HEK293 (cell line): ENCODE measurements around the gene KLRC3.
"Not testable (repeated sequence)": the region's sequence is repeated elsewhere in the genome, so short reads cannot be mapped to it uniquely, and the experiment has no call there.

Experiments
- CTCF ChIA-PET: fragments of 350-600 bp; formaldehyde crosslinking; extraction: SDS; loops from one replicate; lab custom pipeline; 2021; ENCODE audit warnings: antibody characterized with exemption; lab: Yijun Ruan, JAX
- POLR2A ChIA-PET: fragments of 300-600 bp; formaldehyde crosslinking; extraction: SDS; loops from one replicate; lab custom pipeline; 2020; ENCODE audit warnings: antibody characterized with exemption, inconsistent platforms; lab: Yijun Ruan, JAX
- H3K27ac ChIP-seq: fragments of 200-500 bp; sonication (Bioruptor generic); 2 replicates; pipeline ENCODE4 v1.5.1; 2014; ENCODE audit warnings: low read depth, low read length, control low read depth, inconsistent platforms; ENCODE audit errors: extremely low read depth
- H3K36me3 ChIP-seq, 2 experiments: fragments of 200-500 bp in 1 of 2; sonication (Bioruptor generic) in 1 of 2; 1 replicate in 1 of 2; 2 replicates in 1 of 2; pipeline ENCODE4 v1.5.1; 2014 to 2017; ENCODE audit warnings: inconsistent platforms in 2 of 2, low read length in 2 of 2; ENCODE audit not compliant: control insufficient read depth in 2 of 2, insufficient read depth in 1 of 2
- H3K4me1 ChIP-seq: fragments of 200-500 bp; sonication (Bioruptor generic); 2 replicates; pipeline ENCODE4 v1.5.1; 2014; ENCODE audit warnings: mild to moderate bottlenecking, low read length, inconsistent platforms; ENCODE audit not compliant: control insufficient read depth, insufficient read depth
- H3K4me3 ChIP-seq: 2 replicates; pipeline ENCODE4 v1.5.1; 2011; ENCODE audit warnings: low read depth, mild to moderate bottlenecking, control low read depth, low read length, moderate library complexity
- H3K9me3 ChIP-seq: fragments of 200-500 bp; sonication (Bioruptor generic); 2 replicates; pipeline ENCODE4 v1.5.1; 2014; ENCODE audit warnings: low read depth, low read length, inconsistent platforms; ENCODE audit not compliant: control insufficient read depth, insufficient read depth
- BCL11B ChIP-seq: fragments of 450-650 bp; formaldehyde crosslinking; IDR thresholded peaks from 2 replicates; pipeline ENCODE4 v1.5.1; 2016; ENCODE audit warnings: low read depth, missing biosample characterization, missing genetic modification characterization
- MYNN ChIP-seq: fragments of 450-650 bp; formaldehyde crosslinking; IDR thresholded peaks from 2 replicates; pipeline ENCODE4 v1.5.1; 2016; ENCODE audit warnings: missing biosample characterization, missing genetic modification characterization, borderline replicate concordance
- PRDM1 ChIP-seq: fragments of 450-650 bp; formaldehyde crosslinking; IDR thresholded peaks from 2 replicates; pipeline ENCODE4; 2016; ENCODE audit warnings: missing biosample characterization, missing genetic modification characterization
- SP2 ChIP-seq: fragments of 450-650 bp; formaldehyde crosslinking; IDR thresholded peaks from 2 replicates; pipeline ENCODE4 v1.5.1; 2016; ENCODE audit warnings: missing biosample characterization, missing genetic modification characterization
- TRIM28 ChIP-seq: IDR thresholded peaks from 2 replicates; pipeline ENCODE4 v1.6.1; 2011; ENCODE audit warnings: low read length, control low read depth, borderline replicate concordance
- WT1 ChIP-seq: fragments of 450-650 bp; formaldehyde crosslinking; IDR thresholded peaks from 2 replicates; pipeline ENCODE4 v1.5.1; 2016; ENCODE audit warnings: missing biosample characterization, missing genetic modification characterization
- ZNF112 ChIP-seq: fragments of 450-650 bp; formaldehyde crosslinking; IDR thresholded peaks from 2 replicates; pipeline ENCODE4 v1.5.0; 2017; ENCODE audit warnings: missing biosample characterization, missing genetic modification characterization
- ZNF274 ChIP-seq, 2 experiments: fragments of 200-500 bp in 1 of 2; fragments of 450-650 bp in 1 of 2; sonication (Bioruptor generic) in 1 of 2; formaldehyde crosslinking in 1 of 2; IDR thresholded peaks; 2 replicates each; pipeline versions ENCODE4 v1.5.1 to v1.6.1; 2014 to 2016; ENCODE audit warnings: borderline replicate concordance in 1 of 2, inconsistent platforms in 1 of 2, low read length in 1 of 2, missing biosample characterization in 1 of 2, missing genetic modification characterization in 1 of 2
- ZNF350 ChIP-seq: fragments of 450-650 bp; formaldehyde crosslinking; IDR thresholded peaks from 2 replicates; pipeline ENCODE4 v1.5.0; 2017; ENCODE audit warnings: missing biosample characterization, mild to moderate bottlenecking, missing genetic modification characterization
- ZNF514 ChIP-seq: fragments of 450-650 bp; formaldehyde crosslinking; IDR thresholded peaks from 2 replicates; pipeline ENCODE4 v1.5.1; 2016; ENCODE audit warnings: missing biosample characterization, missing genetic modification characterization
- ZNF555 ChIP-seq: fragments of 450-650 bp; formaldehyde crosslinking; conservative IDR thresholded peaks from 2 replicates; pipeline ENCODE4 v1.5.1; 2017; ENCODE audit warnings: missing biosample characterization, mild to moderate bottlenecking, missing genetic modification characterization, inconsistent platforms
- ZNF561 ChIP-seq: fragments of 450-650 bp; IDR thresholded peaks from 2 replicates; pipeline ENCODE4 v1.5.1; 2018; ENCODE audit warnings: missing biosample characterization, missing genetic modification characterization, borderline replicate concordance
- ZNF658 ChIP-seq: fragments of 450-650 bp; formaldehyde crosslinking; IDR thresholded peaks from 2 replicates; pipeline ENCODE4; 2016; ENCODE audit warnings: missing biosample characterization, missing genetic modification characterization
- ZNF664 ChIP-seq: fragments of 450-650 bp; formaldehyde crosslinking; IDR thresholded peaks from 2 replicates; pipeline ENCODE4 v1.5.1; 2016; ENCODE audit warnings: missing biosample characterization, missing genetic modification characterization
- ZNF747 ChIP-seq: fragments of 450-650 bp; formaldehyde crosslinking; IDR thresholded peaks from 2 replicates; pipeline ENCODE4 v1.5.1; 2016; ENCODE audit warnings: missing biosample characterization, missing genetic modification characterization
- ZSCAN30 ChIP-seq: fragments of 450-650 bp; IDR thresholded peaks from 2 replicates; pipeline ENCODE4 v1.5.1; 2018; ENCODE audit warnings: missing biosample characterization, mild to moderate bottlenecking, missing genetic modification characterization, moderate library complexity
- TF ChIP-seq, protein P1 (sequence below): fragments of 450-650 bp; formaldehyde crosslinking; conservative IDR thresholded peaks from 2 replicates; pipeline ENCODE4 v1.5.1; 2016; ENCODE audit warnings: low read depth, missing biosample characterization, missing genetic modification characterization
- TF ChIP-seq, protein P2 (sequence below): fragments of 450-650 bp; formaldehyde crosslinking; IDR thresholded peaks from 2 replicates; pipeline ENCODE4 v1.5.1; 2016; ENCODE audit warnings: missing biosample characterization, missing genetic modification characterization
- TF ChIP-seq, protein P3 (sequence below): fragments of 450-650 bp; formaldehyde crosslinking; IDR thresholded peaks from 2 replicates; pipeline ENCODE4 v1.5.1; 2016; ENCODE audit warnings: missing biosample characterization, missing genetic modification characterization
- TF ChIP-seq, protein P4 (sequence below): fragments of 450-650 bp; formaldehyde crosslinking; IDR thresholded peaks from 2 replicates; pipeline ENCODE4 v1.5.1; 2016; ENCODE audit warnings: missing biosample characterization, missing genetic modification characterization

The KLRC3 gene

DNA sequence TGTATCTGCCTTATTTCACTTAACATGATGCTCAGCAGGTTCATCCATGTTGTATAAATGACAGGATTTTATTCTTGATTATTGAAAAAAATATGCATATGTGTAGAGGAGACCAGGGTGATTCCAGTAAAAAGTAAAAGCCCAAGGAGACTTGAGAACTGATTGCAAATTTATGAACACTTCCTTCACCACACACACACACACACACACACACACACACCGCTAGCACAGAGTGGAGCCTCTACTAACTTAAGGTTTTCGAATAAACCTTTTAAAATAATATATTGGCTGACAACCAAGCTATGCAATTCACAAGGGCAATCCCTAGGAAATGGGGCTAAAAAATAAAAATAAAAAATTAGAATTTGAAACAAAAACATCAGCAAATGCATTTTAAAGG, 22.2 kb downstream of the KLRC3 start:
- ChIA-PET CTCF (interaction anchor here (0.7 kb wide), 1 partner anchor 134 kb away, joined by 3 read pairs; no protein-coding TSS in a partner anchor), POLR2A (no interaction called here)
- no peak overlapping the region for H3K4me3 ChIP-seq

DNA sequence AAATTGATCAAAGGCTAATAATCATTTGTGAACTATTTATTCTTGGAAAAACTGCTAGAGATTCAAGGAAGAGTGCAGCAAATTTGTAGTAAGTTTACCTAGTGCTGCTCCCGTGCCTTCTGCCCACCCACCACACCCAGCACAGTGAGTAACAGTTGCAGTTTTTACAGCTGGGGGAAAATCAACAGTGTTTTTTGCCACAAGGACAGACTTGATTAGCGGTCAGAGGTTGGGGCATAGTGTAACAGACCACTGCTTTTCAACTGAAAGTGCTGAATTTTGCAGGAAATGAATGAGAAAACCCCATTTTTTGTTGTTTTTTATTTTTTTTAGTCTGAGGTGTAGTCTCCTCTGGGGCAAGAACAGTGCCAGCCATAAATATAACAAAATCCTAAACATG, 23.1 kb downstream of the KLRC3 start:
- ChIA-PET POLR2A (no interaction called here), CTCF (interaction anchor here (0.7 kb wide), 1 partner anchor 133 kb away, joined by 3 read pairs; no protein-coding TSS in a partner anchor)
- Histone ChIP-seq H3K36me3 (no peaks in the 10 kb centered on the region), H3K27ac (no peak overlapping the region)
- TF ChIP-seq MYNN (tag by site-specific recombination) = no peak
- TF ChIP-seq, protein P1, sequence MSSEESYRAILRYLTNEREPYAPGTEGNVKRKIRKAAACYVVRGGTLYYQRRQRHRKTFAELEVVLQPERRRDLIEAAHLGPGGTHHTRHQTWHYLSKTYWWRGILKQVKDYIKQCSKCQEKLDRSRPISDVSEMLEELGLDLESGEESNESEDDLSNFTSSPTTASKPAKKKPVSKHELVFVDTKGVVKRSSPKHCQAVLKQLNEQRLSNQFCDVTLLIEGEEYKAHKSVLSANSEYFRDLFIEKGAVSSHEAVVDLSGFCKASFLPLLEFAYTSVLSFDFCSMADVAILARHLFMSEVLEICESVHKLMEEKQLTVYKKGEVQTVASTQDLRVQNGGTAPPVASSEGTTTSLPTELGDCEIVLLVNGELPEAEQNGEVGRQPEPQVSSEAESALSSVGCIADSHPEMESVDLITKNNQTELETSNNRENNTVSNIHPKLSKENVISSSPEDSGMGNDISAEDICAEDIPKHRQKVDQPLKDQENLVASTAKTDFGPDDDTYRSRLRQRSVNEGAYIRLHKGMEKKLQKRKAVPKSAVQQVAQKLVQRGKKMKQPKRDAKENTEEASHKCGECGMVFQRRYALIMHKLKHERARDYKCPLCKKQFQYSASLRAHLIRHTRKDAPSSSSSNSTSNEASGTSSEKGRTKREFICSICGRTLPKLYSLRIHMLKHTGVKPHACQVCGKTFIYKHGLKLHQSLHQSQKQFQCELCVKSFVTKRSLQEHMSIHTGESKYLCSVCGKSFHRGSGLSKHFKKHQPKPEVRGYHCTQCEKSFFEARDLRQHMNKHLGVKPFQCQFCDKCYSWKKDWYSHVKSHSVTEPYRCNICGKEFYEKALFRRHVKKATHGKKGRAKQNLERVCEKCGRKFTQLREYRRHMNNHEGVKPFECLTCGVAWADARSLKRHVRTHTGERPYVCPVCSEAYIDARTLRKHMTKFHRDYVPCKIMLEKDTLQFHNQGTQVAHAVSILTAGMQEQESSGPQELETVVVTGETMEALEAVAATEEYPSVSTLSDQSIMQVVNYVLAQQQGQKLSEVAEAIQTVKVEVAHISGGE = no peak
- no peak for TF ChIP-seq TRIM28
- TF ChIP-seq ZNF561 (tag by site-specific recombination) = no peak
- TF ChIP-seq, protein P2, sequence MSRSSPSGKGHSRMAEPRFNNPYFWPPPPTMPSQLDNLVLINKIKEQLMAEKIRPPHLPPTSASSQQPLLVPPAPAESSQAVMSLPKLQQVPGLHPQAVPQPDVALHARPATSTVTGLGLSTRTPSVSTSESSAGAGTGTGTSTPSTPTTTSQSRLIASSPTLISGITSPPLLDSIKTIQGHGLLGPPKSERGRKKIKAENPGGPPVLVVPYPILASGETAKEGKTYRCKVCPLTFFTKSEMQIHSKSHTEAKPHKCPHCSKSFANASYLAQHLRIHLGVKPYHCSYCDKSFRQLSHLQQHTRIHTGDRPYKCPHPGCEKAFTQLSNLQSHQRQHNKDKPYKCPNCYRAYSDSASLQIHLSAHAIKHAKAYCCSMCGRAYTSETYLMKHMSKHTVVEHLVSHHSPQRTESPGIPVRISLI (tag by site-specific recombination) = no peak
- TF ChIP-seq ZNF274 (IDR thresholded peaks at IDR 0.05; ENCODE audit: low read length) = no peak
- no peak for TF ChIP-seq ZNF274 (tag by site-specific recombination; IDR thresholded peaks at IDR 0.05; ENCODE audit: borderline replicate concordance)
- TF ChIP-seq SP2 (tag by site-specific recombination) = no peak
- TF ChIP-seq ZNF112 = no peak
- TF ChIP-seq, protein P3, sequence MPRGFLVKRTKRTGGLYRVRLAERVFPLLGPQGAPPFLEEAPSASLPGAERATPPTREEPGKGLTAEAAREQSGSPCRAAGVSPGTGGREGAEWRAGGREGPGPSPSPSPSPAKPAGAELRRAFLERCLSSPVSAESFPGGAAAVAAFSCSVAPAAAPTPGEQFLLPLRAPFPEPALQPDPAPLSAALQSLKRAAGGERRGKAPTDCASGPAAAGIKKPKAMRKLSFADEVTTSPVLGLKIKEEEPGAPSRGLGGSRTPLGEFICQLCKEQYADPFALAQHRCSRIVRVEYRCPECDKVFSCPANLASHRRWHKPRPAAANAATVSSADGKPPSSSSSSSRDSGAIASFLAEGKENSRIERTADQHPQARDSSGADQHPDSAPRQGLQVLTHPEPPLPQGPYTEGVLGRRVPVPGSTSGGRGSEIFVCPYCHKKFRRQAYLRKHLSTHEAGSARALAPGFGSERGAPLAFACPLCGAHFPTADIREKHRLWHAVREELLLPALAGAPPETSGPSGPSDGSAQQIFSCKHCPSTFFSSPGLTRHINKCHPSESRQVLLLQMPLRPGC (tag by site-specific recombination) = no peak
- no peak for TF ChIP-seq ZNF664
- TF ChIP-seq WT1 = no peak
- TF ChIP-seq, protein P4, sequence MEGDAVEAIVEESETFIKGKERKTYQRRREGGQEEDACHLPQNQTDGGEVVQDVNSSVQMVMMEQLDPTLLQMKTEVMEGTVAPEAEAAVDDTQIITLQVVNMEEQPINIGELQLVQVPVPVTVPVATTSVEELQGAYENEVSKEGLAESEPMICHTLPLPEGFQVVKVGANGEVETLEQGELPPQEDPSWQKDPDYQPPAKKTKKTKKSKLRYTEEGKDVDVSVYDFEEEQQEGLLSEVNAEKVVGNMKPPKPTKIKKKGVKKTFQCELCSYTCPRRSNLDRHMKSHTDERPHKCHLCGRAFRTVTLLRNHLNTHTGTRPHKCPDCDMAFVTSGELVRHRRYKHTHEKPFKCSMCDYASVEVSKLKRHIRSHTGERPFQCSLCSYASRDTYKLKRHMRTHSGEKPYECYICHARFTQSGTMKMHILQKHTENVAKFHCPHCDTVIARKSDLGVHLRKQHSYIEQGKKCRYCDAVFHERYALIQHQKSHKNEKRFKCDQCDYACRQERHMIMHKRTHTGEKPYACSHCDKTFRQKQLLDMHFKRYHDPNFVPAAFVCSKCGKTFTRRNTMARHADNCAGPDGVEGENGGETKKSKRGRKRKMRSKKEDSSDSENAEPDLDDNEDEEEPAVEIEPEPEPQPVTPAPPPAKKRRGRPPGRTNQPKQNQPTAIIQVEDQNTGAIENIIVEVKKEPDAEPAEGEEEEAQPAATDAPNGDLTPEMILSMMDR (tag by site-specific recombination) = no peak
- no peak for TF ChIP-seq ZNF555 (tag by site-specific recombination)
- no peak for TF ChIP-seq BCL11B (tag by site-specific recombination)
- TF ChIP-seq ZNF514 (tag by site-specific recombination) = no peak
- no peak for TF ChIP-seq ZNF747 (tag by site-specific recombination)
- no peak for TF ChIP-seq ZNF658 (tag by site-specific recombination)
- no peak for TF ChIP-seq ZNF350 (tag by site-specific recombination)
- TF ChIP-seq ZSCAN30 (tag by site-specific recombination) = no peak
- TF ChIP-seq, all 188 proteins: peak for 0
- Histone ChIP-seq H3K9me3 (no peaks in the 10 kb centered on the region), H3K4me1 (peaks cover 13% of the 10 kb centered on the region), H3K4me3 (no peak overlapping the region)

More for the DNA sequence above, 22.2 kb downstream of the KLRC3 start:
- Histone ChIP-seq H3K9me3 (no peaks in the 10 kb centered on the region), H3K27ac (no peak overlapping the region), H3K4me1 (peaks cover 8% of the 10 kb centered on the region), H3K36me3 (no peaks in the 10 kb centered on the region)
- no peak for TF ChIP-seq PRDM1 (tag by site-specific recombination)
- TF ChIP-seq, all 188 proteins: peak for 0

DNA sequence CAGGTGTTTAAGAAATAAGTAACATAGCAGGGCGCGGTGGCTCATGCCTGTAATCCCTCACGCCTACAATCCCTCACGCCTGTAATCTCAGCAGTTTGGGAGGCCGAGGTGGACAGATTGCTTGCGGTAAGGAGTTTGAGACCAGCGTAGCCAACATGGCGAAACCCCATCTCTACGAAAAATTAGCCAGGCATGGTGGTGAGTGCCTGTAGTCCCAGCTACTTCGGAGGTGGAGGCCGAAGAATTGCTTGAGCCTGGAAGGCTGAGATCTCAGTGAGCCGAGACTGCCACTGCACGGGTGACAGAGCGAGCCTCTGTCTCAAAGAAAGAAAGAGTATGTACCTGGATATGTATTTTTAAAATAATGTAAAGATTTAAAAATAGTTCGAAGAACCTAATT, 24.2 kb downstream of the KLRC3 start:
- H3K36me3 ChIP-seq, H3K9me3 ChIP-seq, POLR2A ChIA-PET, H3K27ac ChIP-seq, H3K4me3 ChIP-seq, CTCF ChIA-PET: not testable (repeated sequence)
- H3K4me1 ChIP-seq = peaks cover 19% of the 10 kb centered on the region
